Inferior parietal cortex (tissue), 1 donor: ENCODE measurements around the gene ARL4A.
"Not testable (repeated sequence)": the region's sequence is repeated elsewhere in the genome, so short reads cannot be mapped to it uniquely, and the experiment has no call there.

Experiments used
- DNase-seq: peaks from one replicate; pipeline ENCODE4 v3.0.0-alpha.2; 2016; ENCODE audit errors: extremely low spot score

ARL4A gene

GRCh38 chr7:12670000-12670729 lies 17.3 kb upstream of the ARL4A start:
- no peak for DNase-seq

- no peak for DNase-seq
Observed at GRCh38 chr7:12670743-12671520, 16.5 kb upstream of the ARL4A start.

GRCh38 chr7:12673436-12673835 lies 14.0 kb upstream of the ARL4A start:
- DNase-seq: not testable (repeated sequence)

GRCh38 chr7:12674053-12674452 lies 13.4 kb upstream of the ARL4A start:
- no peak for DNase-seq

- no peak for DNase-seq
Observed at GRCh38 chr7:12674861-12675260, 12.6 kb upstream of the ARL4A start.

- DNase-seq: no peak
Observed at GRCh38 chr7:12683678-12684585, 3.5 kb upstream of the ARL4A start.

GRCh38 chr7:12684733-12685132 lies 2.7 kb upstream of the ARL4A start:
- no peak for DNase-seq

GRCh38 chr7:12685550-12685949 lies 1.9 kb upstream of the ARL4A start:
- DNase-seq: no peak

- DNase-seq: peak; percentile 84
Observed at GRCh38 chr7:12686234-12686890, 1.1 kb upstream of the ARL4A start.

GRCh38 chr7:12687718-12688171 lies 312 bp downstream of the ARL4A start:
- no peak for DNase-seq

- not testable (repeated sequence) for DNase-seq
Observed at GRCh38 chr7:12688485-12689170, 1.2 kb downstream of the ARL4A start.

GRCh38 chr7:12689451-12689850 lies 2.0 kb downstream of the ARL4A start:
- DNase-seq: no peak

- DNase-seq: no peak
Observed at GRCh38 chr7:12690041-12690878, 2.8 kb downstream of the ARL4A start.

- DNase-seq: not testable (repeated sequence)
Observed at GRCh38 chr7:12691388-12691787, 4.0 kb downstream of the ARL4A start.

- no peak for DNase-seq
Observed at GRCh38 chr7:12692035-12692434, 4.6 kb downstream of the ARL4A start.

- DNase-seq: no peak
Observed at GRCh38 chr7:12692479-12693259, 5.2 kb downstream of the ARL4A start.

GRCh38 chr7:12694817-12695216 lies 7.4 kb downstream of the ARL4A start:
- DNase-seq: no peak

- DNase-seq: no peak
Observed at GRCh38 chr7:12695965-12696364, 8.5 kb downstream of the ARL4A start.

- no peak for DNase-seq
Observed at GRCh38 chr7:12699299-12699698, 11.9 kb downstream of the ARL4A start.
